ENCODE data around the gene NUMA1.

The NUMA1 gene

DNA sequence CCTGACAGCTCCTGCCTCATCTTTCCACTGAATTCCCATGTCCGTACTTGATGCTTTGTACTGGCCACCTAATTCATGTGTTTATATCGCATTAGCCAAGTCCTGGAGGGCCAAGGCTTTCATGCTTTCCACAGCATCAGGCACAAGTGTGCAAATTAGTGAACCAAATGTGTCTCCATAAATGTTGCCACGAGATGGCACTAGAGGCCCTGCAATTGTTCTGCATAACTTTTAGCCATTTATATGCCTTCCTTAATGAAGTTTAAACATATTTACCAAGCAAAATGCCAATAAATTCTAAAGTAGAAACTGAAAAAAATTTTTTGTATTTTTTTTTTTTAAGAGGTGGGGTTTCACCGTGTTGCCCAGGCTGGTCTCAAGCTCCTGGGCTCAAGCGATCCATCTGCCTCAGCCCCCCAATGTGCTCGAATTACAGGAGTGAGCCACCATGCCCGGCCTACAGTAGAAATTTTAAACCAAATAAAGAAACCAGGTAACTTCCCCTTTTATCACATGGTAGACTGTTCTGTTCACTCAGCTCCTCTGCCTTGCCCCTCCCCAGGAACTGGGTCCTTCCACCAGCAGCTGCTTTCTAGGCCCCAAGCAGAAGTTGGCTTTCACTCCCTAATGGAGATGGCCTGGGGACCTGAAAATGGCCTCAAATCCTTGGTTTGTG lies 102.5 kb downstream of the NUMA1 start:
- H3K4me3 ChIP-seq (ENCODE audit: low read depth, low read length), result no peak overlapping the region
- peaks cover 7% of the 10 kb centered on the region for H3K79me2 ChIP-seq
- no peak overlapping the region for H3K27ac ChIP-seq
- no peaks in the 10 kb centered on the region for H3K36me3 ChIP-seq (ENCODE audit: control insufficient read depth, insufficient read depth, low read length)
- TF ChIP-seq, protein P1, sequence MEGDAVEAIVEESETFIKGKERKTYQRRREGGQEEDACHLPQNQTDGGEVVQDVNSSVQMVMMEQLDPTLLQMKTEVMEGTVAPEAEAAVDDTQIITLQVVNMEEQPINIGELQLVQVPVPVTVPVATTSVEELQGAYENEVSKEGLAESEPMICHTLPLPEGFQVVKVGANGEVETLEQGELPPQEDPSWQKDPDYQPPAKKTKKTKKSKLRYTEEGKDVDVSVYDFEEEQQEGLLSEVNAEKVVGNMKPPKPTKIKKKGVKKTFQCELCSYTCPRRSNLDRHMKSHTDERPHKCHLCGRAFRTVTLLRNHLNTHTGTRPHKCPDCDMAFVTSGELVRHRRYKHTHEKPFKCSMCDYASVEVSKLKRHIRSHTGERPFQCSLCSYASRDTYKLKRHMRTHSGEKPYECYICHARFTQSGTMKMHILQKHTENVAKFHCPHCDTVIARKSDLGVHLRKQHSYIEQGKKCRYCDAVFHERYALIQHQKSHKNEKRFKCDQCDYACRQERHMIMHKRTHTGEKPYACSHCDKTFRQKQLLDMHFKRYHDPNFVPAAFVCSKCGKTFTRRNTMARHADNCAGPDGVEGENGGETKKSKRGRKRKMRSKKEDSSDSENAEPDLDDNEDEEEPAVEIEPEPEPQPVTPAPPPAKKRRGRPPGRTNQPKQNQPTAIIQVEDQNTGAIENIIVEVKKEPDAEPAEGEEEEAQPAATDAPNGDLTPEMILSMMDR (IDR thresholded peaks at IDR 0.05), result peak; percentile 58
- H3K9me3 ChIP-seq (ENCODE audit: control insufficient read depth, low read length), result no peaks in the 10 kb centered on the region
- H3K27me3 ChIP-seq (ENCODE audit: control insufficient read depth, insufficient read depth, low read length), result no peaks in the 10 kb centered on the region
- H3K4me1 ChIP-seq, result no peaks in the 10 kb centered on the region
- no peak overlapping the region for H2AFZ ChIP-seq
- H3K4me2 ChIP-seq (ENCODE audit: low read length), result no peak overlapping the region
- no peak overlapping the region for H3K9ac ChIP-seq

DNA sequence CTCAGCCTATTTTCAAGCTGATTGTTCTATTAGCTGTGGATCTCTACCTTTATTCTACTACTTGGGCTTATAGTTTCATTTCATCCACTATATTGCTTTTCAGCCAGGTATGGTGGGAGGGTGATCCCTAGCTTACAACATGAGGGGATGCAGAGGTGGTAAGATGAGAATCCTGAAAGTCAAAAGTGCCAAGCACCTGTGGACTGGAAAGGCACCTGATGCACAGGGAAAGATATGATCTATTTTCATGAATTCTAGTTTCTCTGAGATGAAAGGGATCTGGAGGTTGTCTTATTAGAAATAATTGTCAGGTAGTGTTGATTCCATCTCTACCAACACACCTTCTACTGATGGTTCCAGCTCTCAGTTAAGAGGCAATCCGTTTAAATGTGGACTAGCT lies 103.3 kb downstream of the NUMA1 start:
- TF ChIP-seq, protein P1 (IDR thresholded peaks at IDR 0.05), result no peak
- no peak overlapping the region for H2AFZ ChIP-seq
- H3K79me2 ChIP-seq, result peaks cover 7% of the 10 kb centered on the region
- no peaks in the 10 kb centered on the region for H3K36me3 ChIP-seq (ENCODE audit: control insufficient read depth, insufficient read depth, low read length)
- no peak overlapping the region for H3K4me3 ChIP-seq (ENCODE audit: low read depth, low read length)
- no peak overlapping the region for H3K9ac ChIP-seq
- H3K4me2 ChIP-seq (ENCODE audit: low read length), result no peak overlapping the region
- peaks cover 6% of the 10 kb centered on the region for H3K4me1 ChIP-seq
- H3K27me3 ChIP-seq (ENCODE audit: control insufficient read depth, insufficient read depth, low read length), result no peaks in the 10 kb centered on the region
- no peak overlapping the region for H3K27ac ChIP-seq
- no peaks in the 10 kb centered on the region for H3K9me3 ChIP-seq (ENCODE audit: control insufficient read depth, low read length)

DNA sequence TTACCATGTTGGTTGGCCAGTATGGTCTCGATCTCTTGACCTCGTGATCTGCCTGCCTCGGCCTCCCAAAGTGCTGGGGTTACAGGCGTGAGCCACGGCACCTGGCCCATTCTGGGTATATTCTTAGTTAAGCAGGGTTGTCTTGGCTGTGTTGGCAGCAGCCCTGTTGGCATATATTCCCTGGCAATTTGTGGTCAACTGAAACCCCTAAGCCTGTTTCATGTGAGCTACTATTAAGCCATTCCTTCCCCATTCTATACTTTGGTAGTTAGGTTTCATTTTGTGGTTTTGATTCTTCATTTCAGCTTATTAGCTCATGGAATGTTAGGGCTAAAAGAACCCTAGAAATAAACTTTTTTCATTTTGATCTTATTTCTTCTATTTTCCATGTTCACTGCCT lies 103.8 kb downstream of the NUMA1 start:
- H3K27me3 ChIP-seq (ENCODE audit: control insufficient read depth, insufficient read depth, low read length), result no peaks in the 10 kb centered on the region
- no peak overlapping the region for H3K27ac ChIP-seq
- peaks cover 10% of the 10 kb centered on the region for H3K4me1 ChIP-seq
- H3K36me3 ChIP-seq (ENCODE audit: control insufficient read depth, insufficient read depth, low read length), result no peaks in the 10 kb centered on the region
- TF ChIP-seq, protein P1 (IDR thresholded peaks at IDR 0.05), result no peak
- no peaks in the 10 kb centered on the region for H3K9me3 ChIP-seq (ENCODE audit: control insufficient read depth, low read length)
- H2AFZ ChIP-seq, result no peak overlapping the region
- no peak overlapping the region for H3K9ac ChIP-seq
- H3K4me3 ChIP-seq (ENCODE audit: low read depth, low read length), result no peak overlapping the region
- peaks cover 3% of the 10 kb centered on the region for H3K79me2 ChIP-seq
- no peak overlapping the region for H3K4me2 ChIP-seq (ENCODE audit: low read length)

DNA sequence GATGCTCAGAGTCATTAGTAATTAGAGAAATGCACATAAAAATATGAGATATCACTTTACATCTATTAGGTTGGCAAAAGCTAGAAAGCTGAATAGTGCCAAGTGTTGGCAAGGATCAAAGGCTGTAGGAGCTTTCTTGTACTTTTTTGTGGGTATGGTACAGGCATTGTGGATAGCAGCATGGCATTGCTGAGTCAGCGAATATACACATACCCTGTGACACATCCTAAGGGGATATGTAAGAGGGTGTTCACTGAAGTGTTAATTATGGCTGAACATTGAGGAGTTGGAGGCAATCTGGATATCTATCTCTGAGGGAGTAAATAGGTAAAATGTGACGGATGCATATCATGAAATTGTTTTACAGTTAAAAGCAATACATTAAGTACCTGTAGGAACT lies 108.7 kb downstream of the NUMA1 start:
- TF ChIP-seq, protein P1 (IDR thresholded peaks at IDR 0.05), result no peak
- Histone ChIP-seq H3K27ac (no peak overlapping the region), H3K9ac (no peak overlapping the region), H3K4me3 (ENCODE audit: low read depth, low read length) (no peak overlapping the region), H3K4me2 (ENCODE audit: low read length) (no peak overlapping the region), H3K4me1 (peaks cover 10% of the 10 kb centered on the region), H3K36me3 (ENCODE audit: control insufficient read depth, insufficient read depth, low read length) (no peaks in the 10 kb centered on the region), H3K79me2 (peaks cover 8% of the 10 kb centered on the region), H2AFZ (no peak overlapping the region), H3K27me3 (ENCODE audit: control insufficient read depth, insufficient read depth, low read length) (no peaks in the 10 kb centered on the region), H3K9me3 (ENCODE audit: control insufficient read depth, low read length) (no peaks in the 10 kb centered on the region)

DNA sequence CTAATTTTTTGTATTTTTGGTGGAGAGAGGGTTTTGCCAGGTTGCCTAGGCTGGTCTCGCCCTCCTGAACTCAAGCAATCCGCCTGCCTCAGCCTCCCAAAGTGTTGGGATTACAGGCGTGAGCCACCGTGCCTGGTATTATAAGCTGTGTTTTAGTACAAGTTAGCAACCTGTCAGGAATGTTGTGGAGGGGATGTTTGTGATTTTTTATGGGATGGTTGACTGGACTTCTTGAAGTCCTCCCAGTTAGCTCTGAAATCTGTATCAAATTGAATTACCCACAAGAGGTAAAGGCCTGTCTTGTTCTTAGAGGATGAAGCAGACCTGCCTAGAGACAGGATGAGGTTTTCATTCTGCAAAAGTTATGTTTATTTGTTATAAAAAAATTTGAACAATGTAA lies 115.7 kb downstream of the NUMA1 start:
- TF ChIP-seq, protein P1 (IDR thresholded peaks at IDR 0.05), result no peak

More for the DNA sequence above, 115.7 kb downstream of the NUMA1 start:
- no peak overlapping the region for H2AFZ ChIP-seq
- H3K4me1 ChIP-seq, result no peaks in the 10 kb centered on the region
- H3K9me3 ChIP-seq (ENCODE audit: control insufficient read depth, low read length), result no peaks in the 10 kb centered on the region
- no peak overlapping the region for H3K9ac ChIP-seq
- H3K4me2 ChIP-seq (ENCODE audit: low read length), result no peak overlapping the region
- H3K4me3 ChIP-seq (ENCODE audit: low read depth, low read length), result no peak overlapping the region
- no peak overlapping the region for H3K27ac ChIP-seq
- peaks cover 8% of the 10 kb centered on the region for H3K79me2 ChIP-seq
- no peaks in the 10 kb centered on the region for H3K36me3 ChIP-seq (ENCODE audit: control insufficient read depth, insufficient read depth, low read length)
- H3K27me3 ChIP-seq (ENCODE audit: control insufficient read depth, insufficient read depth, low read length), result no peaks in the 10 kb centered on the region

Data from parathyroid adenoma (tissue), 2 donors.